WTC11 (cell line): ENCODE data around the gene DGLUCY. TPM values are rescaled to one million over a fixed set of nuclear protein-coding genes. Genes with fewer than 3 reads are reported as not detected.

Experiments
- ATAC-seq: fragments of 200-7000 bp; cut with Tn5 transposase; 2 replicates; pipeline ENCODE4 v1.10.0; 2021; ENCODE audit warnings: mild to moderate bottlenecking, moderate library complexity
- CTCF ChIA-PET: fragments of 300-600 bp; sonication (Branson Sonifier 250); formaldehyde crosslinking; loops from one replicate; lab custom pipeline; 2021; ENCODE audit warnings: antibody characterized with exemption; lab: Charles Lee
- POLR2A ChIA-PET: fragments of 350-600 bp; sonication (Branson Sonifier 250); formaldehyde crosslinking; loops from one replicate; lab custom pipeline; 2021; ENCODE audit warnings: antibody characterized with exemption; lab: Charles Lee
- DNase-seq: peaks from one replicate; pipeline ENCODE4 v3.0.0; 2021; ENCODE audit warnings: low spot score
- H3K27ac Mint-ChIP-seq: 2 replicates; pipeline ENCODE4 v1.8.0; 2021; ENCODE audit warnings: mixed read lengths
- H3K27me3 Mint-ChIP-seq: 2 replicates; pipeline ENCODE4 v1.8.0; 2021; ENCODE audit warnings: low read depth, mild to moderate bottlenecking, moderate library complexity, mixed read lengths
- H3K36me3 Mint-ChIP-seq: 2 replicates; pipeline ENCODE4 v1.8.0; 2021; ENCODE audit warnings: mixed read lengths
- H3K4me1 Mint-ChIP-seq: 2 replicates; pipeline ENCODE4 v1.8.0; 2022; ENCODE audit warnings: mixed read lengths
- H3K4me3 Mint-ChIP-seq: 2 replicates; pipeline ENCODE4 v1.8.0; 2021; ENCODE audit warnings: mild to moderate bottlenecking, moderate library complexity, mixed read lengths
- H3K9me3 Mint-ChIP-seq: 2 replicates; pipeline ENCODE4 v1.8.0; 2021; ENCODE audit warnings: mixed read lengths
- ATF2 ChIP-seq: sonication (generic); formaldehyde crosslinking; IDR thresholded peaks from 2 replicates; pipeline ENCODE4 v1.8.1; 2022; ENCODE audit warnings: low read depth, missing genetic modification reagents, borderline replicate concordance
- ATF3 ChIP-seq: sonication (generic); formaldehyde crosslinking; conservative IDR thresholded peaks from 2 replicates; pipeline ENCODE4 v1.8.1; 2022; ENCODE audit warnings: mild to moderate bottlenecking, missing genetic modification reagents
- CDX4 ChIP-seq: fragments of 250-450 bp; sonication (Bioruptor Pico); IDR thresholded peaks from 2 replicates; pipeline ENCODE4 v1.9.0; 2021; ENCODE audit warnings: moderate library complexity, mild to moderate bottlenecking, inconsistent platforms, borderline replicate concordance
- CTCF ChIP-seq: fragments of 200-600 bp; IDR thresholded peaks from 2 replicates; pipeline ENCODE4 v1.8.0; 2022; ENCODE audit warnings: antibody characterized with exemption
- EMX1 ChIP-seq: fragments of 250-450 bp; sonication (Bioruptor Pico); IDR thresholded peaks from 2 replicates; pipeline ENCODE4 v1.8.0; 2021; ENCODE audit warnings: mild to moderate bottlenecking
- FOXP4 ChIP-seq: sonication (generic); formaldehyde crosslinking; IDR thresholded peaks from 2 replicates; pipeline ENCODE4 v1.8.0; 2022; ENCODE audit warnings: mild to moderate bottlenecking, missing genetic modification reagents
- MLX ChIP-seq: sonication (generic); formaldehyde crosslinking; IDR thresholded peaks from 2 replicates; pipeline ENCODE4 v1.8.1; 2023; ENCODE audit warnings: mild to moderate bottlenecking, missing genetic modification reagents, moderate library complexity
- NR3C1 ChIP-seq: sonication (generic); formaldehyde crosslinking; conservative IDR thresholded peaks from 2 replicates; pipeline ENCODE4 v1.8.1; 2023; ENCODE audit warnings: low read depth, mild to moderate bottlenecking, missing genetic modification reagents
- SMAD4 ChIP-seq: sonication (generic); formaldehyde crosslinking; IDR thresholded peaks from 2 replicates; pipeline ENCODE4 v1.8.0; 2022; ENCODE audit warnings: mild to moderate bottlenecking, missing genetic modification reagents
- TEAD4 ChIP-seq: sonication (generic); formaldehyde crosslinking; IDR thresholded peaks from 2 replicates; pipeline ENCODE4 v1.8.0; 2022; ENCODE audit warnings: mild to moderate bottlenecking, missing genetic modification reagents
- TP53 ChIP-seq: sonication (generic); formaldehyde crosslinking; IDR thresholded peaks from 2 replicates; pipeline ENCODE4 v1.8.1; 2023; ENCODE audit warnings: mild to moderate bottlenecking, missing genetic modification reagents
- USF1 ChIP-seq: sonication (generic); formaldehyde crosslinking; IDR thresholded peaks from 2 replicates; pipeline ENCODE4 v1.8.0; 2022; ENCODE audit warnings: mild to moderate bottlenecking, missing genetic modification reagents
- ZNF121 ChIP-seq: sonication (generic); formaldehyde crosslinking; IDR thresholded peaks from 2 replicates; pipeline ENCODE4 v1.8.0; 2023; ENCODE audit warnings: missing genetic modification reagents
- ZNF232 ChIP-seq: sonication (generic); formaldehyde crosslinking; IDR thresholded peaks from 2 replicates; pipeline ENCODE4 v1.8.0; 2022; ENCODE audit warnings: mild to moderate bottlenecking, missing genetic modification reagents
- ZNF317 ChIP-seq: sonication (generic); formaldehyde crosslinking; IDR thresholded peaks from 2 replicates; pipeline ENCODE4 v1.8.1; 2023; ENCODE audit warnings: low read depth, mild to moderate bottlenecking, moderate library complexity, missing genetic modification reagents, borderline replicate concordance
- ZNF416 ChIP-seq: fragments of 250-450 bp; sonication (Bioruptor Pico); IDR thresholded peaks from 2 replicates; pipeline ENCODE4 v1.9.0; 2021; ENCODE audit warnings: mild to moderate bottlenecking, inconsistent platforms
- ZSCAN18 ChIP-seq: fragments of 250-450 bp; sonication (Bioruptor Pico); IDR thresholded peaks from 2 replicates; pipeline ENCODE4 v2.1.2; 2022; ENCODE audit warnings: mild to moderate bottlenecking, moderate library complexity
- total RNA-seq: library from RNA; stranded (reverse); gene quantifications from 3 replicates; pipeline ENCODE4 v1.2.3, GENCODE V29; 2021

DGLUCY gene
- total RNA-seq, 1 experiment from 2014 or later, result 35.4 TPM

GRCh38 chr14:91098591-91098990, 15.3 kb upstream of the DGLUCY start (continued):
- TF ChIP-seq NR3C1 (no peak), ZSCAN18 (CRISPR knock-in tag) (no peak), USF1 (CRISPR knock-in tag) (no peak), FOXP4 (CRISPR knock-in tag) (no peak), ATF3 (CRISPR knock-in tag) (no peak), TEAD4 (no peak), ZNF416 (CRISPR knock-in tag) (no peak), ATF2 (CRISPR knock-in tag) (no peak), SMAD4 (no peak)
- TF ChIP-seq, all 79 proteins: peak for 0

GRCh38 chr14:91100102-91100501, 13.8 kb upstream of the DGLUCY start:
- no peaks in the 10 kb centered on the region for H3K36me3 Mint-ChIP-seq
- H3K4me3 Mint-ChIP-seq, result no peak overlapping the region
- no peaks in the 10 kb centered on the region for H3K9me3 Mint-ChIP-seq
- no peak for DNase-seq
- ChIA-PET CTCF (interaction anchor here (1.3 to 2.0 kb wide), 2 partner anchors 73 to 197 kb away, joined by 4 read pairs; no protein-coding TSS in a partner anchor), POLR2A (interaction anchor here (0.7 kb wide), 1 partner anchor 172 kb away, joined by 3 read pairs; no protein-coding TSS in a partner anchor)
- peaks cover 5% of the 10 kb centered on the region for H3K4me1 Mint-ChIP-seq
- TF ChIP-seq ZNF317 (CRISPR knock-in tag), result no peak
- no peak for TF ChIP-seq MLX (CRISPR knock-in tag)
- TF ChIP-seq TP53 (CRISPR knock-in tag), result no peak
- no peak for TF ChIP-seq CDX4 (CRISPR knock-in tag)
- no peak for TF ChIP-seq EMX1 (CRISPR knock-in tag)
- TF ChIP-seq ZNF232 (CRISPR knock-in tag), result no peak
- no peak for TF ChIP-seq ZNF121 (CRISPR knock-in tag)
- ATAC-seq, result no peak
- H3K27me3 Mint-ChIP-seq, result no peaks in the 10 kb centered on the region
- no peak overlapping the region for H3K27ac Mint-ChIP-seq

GRCh38 chr14:91103116-91103515, 10.8 kb upstream of the DGLUCY start:
- no peak for ATAC-seq
- H3K4me1 Mint-ChIP-seq, result peaks cover 11% of the 10 kb centered on the region
- no peaks in the 10 kb centered on the region for H3K27me3 Mint-ChIP-seq
- ChIA-PET POLR2A (no interaction called here), CTCF (no interaction called here)
- H3K9me3 Mint-ChIP-seq, result no peaks in the 10 kb centered on the region
- no peak for DNase-seq
- H3K27ac Mint-ChIP-seq, result no peak overlapping the region
- H3K4me3 Mint-ChIP-seq, result no peak overlapping the region
- H3K36me3 Mint-ChIP-seq, result no peaks in the 10 kb centered on the region
- TF ChIP-seq CTCF, result no peak
